ENCODE data around the gene MAGEC2. TPM values are rescaled to one million over a fixed set of nuclear protein-coding genes. Genes with fewer than 3 reads are reported as not detected.

Gene MAGEC2
- total and polyA plus RNA-seq, 5 donors from 2014 or later: not detected

DNA sequence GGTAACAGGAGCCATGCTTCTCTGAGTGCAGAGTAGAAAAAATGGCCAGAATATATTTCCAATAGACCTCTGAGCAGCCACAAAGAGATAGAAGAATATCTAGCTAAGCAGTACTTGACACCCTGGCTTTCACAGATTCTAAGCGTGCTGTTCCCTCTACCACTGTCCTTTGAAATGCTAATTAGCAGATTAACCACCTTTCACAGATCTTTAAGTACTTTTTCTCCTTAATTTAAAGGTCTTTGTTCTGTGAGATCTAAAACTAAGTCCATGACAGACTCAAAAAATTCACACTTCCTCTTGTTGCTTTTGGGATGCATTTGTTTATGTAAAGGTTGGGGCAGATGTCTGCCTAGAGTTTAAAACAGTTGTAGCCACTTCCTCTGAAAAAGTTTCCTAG lies 28.3 kb upstream of the MAGEC2 start:
- DNase-seq: no peak
- Mint-ChIP-seq H3K4me3 (no peak overlapping the region), H3K27me3 (no peaks in the 10 kb centered on the region)

DNA sequence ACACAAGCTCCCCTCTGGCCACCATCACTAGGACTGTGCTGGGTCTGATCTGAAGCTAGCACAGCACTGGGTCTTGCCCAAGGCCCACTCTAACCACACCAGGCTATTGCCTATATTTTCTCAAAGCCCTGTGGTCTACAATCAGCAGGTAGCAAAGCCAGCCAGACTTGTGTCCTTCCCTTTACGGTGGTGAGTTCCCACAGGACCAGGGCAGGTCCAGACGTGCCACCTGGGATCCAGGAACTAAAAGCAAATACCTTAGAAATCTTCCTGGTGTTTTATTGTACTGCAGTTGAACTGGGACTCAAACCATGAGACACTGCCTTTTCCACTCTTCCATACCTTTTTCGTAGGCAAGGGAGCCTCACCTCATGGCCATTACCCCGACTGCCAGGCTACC lies 9.0 kb upstream of the MAGEC2 start:
- H3K27me3 ChIP-seq (ENCODE audit: control insufficient read depth, insufficient read depth, low read length): no peaks in the 10 kb centered on the region
- no peak for DNase-seq
- no peaks in the 10 kb centered on the region for H3K9me3 ChIP-seq (ENCODE audit: control insufficient read depth in 2 of 2, low read length in 2 of 2)
- Mint-ChIP-seq H3K9me3 (peaks cover 0 to 3% (median 0%) of the 10 kb centered on the region in 7 donors), H3K4me3 (no peak overlapping the region), H3K36me3 (no peaks in the 10 kb centered on the region), H3K4me1 (no peaks in the 10 kb centered on the region), H3K27ac (no peak overlapping the region), H3K27me3 (no peaks in the 10 kb centered on the region)
- no peak for ATAC-seq (ENCODE audit: low read depth in 2 of 2)
- H3K4me1 ChIP-seq (ENCODE audit: control insufficient read depth, insufficient read depth, low read length, poor library complexity, severe bottlenecking): no peaks in the 10 kb centered on the region
- H3K4me3 ChIP-seq (ENCODE audit: low read depth, low read length): no peak overlapping the region
- H3K27ac ChIP-seq (ENCODE audit: insufficient read depth, low read length, poor library complexity, severe bottlenecking): no peak overlapping the region
- H3K36me3 ChIP-seq (ENCODE audit: control insufficient read depth, insufficient read depth, low read length): no peaks in the 10 kb centered on the region

More for the DNA sequence above, 28.3 kb upstream of the MAGEC2 start:
- no peaks in the 10 kb centered on the region for H3K36me3 ChIP-seq (ENCODE audit: control insufficient read depth, insufficient read depth, low read length)
- H3K4me3 ChIP-seq (ENCODE audit: low read depth, low read length): no peak overlapping the region
- no peaks in the 10 kb centered on the region for H3K9me3 ChIP-seq (ENCODE audit: control insufficient read depth in 2 of 2, low read length in 2 of 2)
- no peaks in the 10 kb centered on the region for H3K4me1 Mint-ChIP-seq
- no peak overlapping the region for H3K27ac ChIP-seq (ENCODE audit: insufficient read depth, low read length, poor library complexity, severe bottlenecking)
- no peaks in the 10 kb centered on the region for H3K27me3 ChIP-seq (ENCODE audit: control insufficient read depth, insufficient read depth, low read length)
- no peaks in the 10 kb centered on the region for H3K36me3 Mint-ChIP-seq
- H3K9me3 Mint-ChIP-seq: peaks cover 0 to 2% (median 0%) of the 10 kb centered on the region in 7 donors
- no peaks in the 10 kb centered on the region for H3K4me1 ChIP-seq (ENCODE audit: control insufficient read depth, insufficient read depth, low read length, poor library complexity, severe bottlenecking)
- ATAC-seq (ENCODE audit: low read depth in 2 of 2): no peak
- no peak overlapping the region for H3K27ac Mint-ChIP-seq

DNA sequence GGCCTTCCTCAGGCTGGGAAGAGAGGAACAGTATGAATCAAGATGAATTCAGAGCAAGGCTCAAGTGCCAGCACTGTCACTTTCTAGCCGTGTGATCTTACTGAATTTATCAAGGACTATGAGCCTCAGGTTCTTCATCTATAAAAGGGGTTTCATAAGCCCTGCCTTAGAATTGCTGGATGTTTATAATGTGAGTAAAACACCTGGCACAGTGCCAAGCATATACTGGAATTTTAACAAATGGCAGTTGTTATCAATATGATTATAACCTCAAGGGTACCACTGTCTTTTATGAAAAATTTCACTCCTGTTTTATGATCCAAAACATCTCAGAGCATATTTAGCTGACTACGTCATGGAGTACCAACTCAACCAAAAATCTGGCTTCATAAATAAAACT lies 4.0 kb downstream of the MAGEC2 start:
- no peaks in the 10 kb centered on the region for H3K4me1 Mint-ChIP-seq
- H3K4me3 ChIP-seq (ENCODE audit: low read depth, low read length): no peak overlapping the region
- no peaks in the 10 kb centered on the region for H3K36me3 Mint-ChIP-seq
- no peaks in the 10 kb centered on the region for H3K4me1 ChIP-seq (ENCODE audit: control insufficient read depth, insufficient read depth, low read length, poor library complexity, severe bottlenecking)
- no peak for ATAC-seq (ENCODE audit: low read depth in 2 of 2)
- H3K9me3 Mint-ChIP-seq: peaks cover 0 to 7% (median 3%) of the 10 kb centered on the region in 7 donors
- no peaks in the 10 kb centered on the region for H3K27me3 ChIP-seq (ENCODE audit: control insufficient read depth, insufficient read depth, low read length)
- no peak for DNase-seq
- no peak overlapping the region for H3K27ac ChIP-seq (ENCODE audit: insufficient read depth, low read length, poor library complexity, severe bottlenecking)
- no peaks in the 10 kb centered on the region for H3K36me3 ChIP-seq (ENCODE audit: control insufficient read depth, insufficient read depth, low read length)
- H3K4me3 Mint-ChIP-seq: no peak overlapping the region
- peaks cover 0 to 2% of the 10 kb centered on the region in 2 experiments for H3K9me3 ChIP-seq (ENCODE audit: control insufficient read depth in 2 of 2, low read length in 2 of 2)
- H3K27ac Mint-ChIP-seq: no peak overlapping the region
- H3K27me3 Mint-ChIP-seq: no peaks in the 10 kb centered on the region

DNA sequence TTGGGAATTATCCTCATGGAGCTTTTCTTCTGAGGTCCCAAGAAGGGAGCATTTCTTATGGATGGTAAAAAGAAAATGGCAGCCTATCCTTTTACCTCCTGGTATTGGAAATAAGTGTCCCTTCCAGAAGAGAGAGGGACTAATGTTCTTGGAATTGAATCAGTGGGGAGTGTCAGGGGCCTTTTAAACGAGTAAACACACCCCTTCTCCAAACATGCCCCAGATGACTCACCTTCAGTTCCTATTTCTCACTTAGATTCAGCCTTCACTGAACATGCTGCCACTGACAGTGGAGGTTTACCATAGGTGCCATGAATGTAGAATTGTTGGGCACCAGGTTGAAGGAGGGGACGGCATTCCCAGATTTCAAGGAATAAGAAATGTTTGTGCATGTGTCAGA lies 19.0 kb downstream of the MAGEC2 start:
- Histone ChIP-seq H3K9me3 (ENCODE audit: control insufficient read depth in 2 of 2, low read length in 2 of 2) (no peaks in the 10 kb centered on the region), H3K27me3 (ENCODE audit: control insufficient read depth, insufficient read depth, low read length) (no peaks in the 10 kb centered on the region), H3K4me3 (ENCODE audit: low read depth, low read length) (no peak overlapping the region), H3K27ac (ENCODE audit: insufficient read depth, low read length, poor library complexity, severe bottlenecking) (no peak overlapping the region), H3K36me3 (ENCODE audit: control insufficient read depth, insufficient read depth, low read length) (no peaks in the 10 kb centered on the region), H3K4me1 (ENCODE audit: control insufficient read depth, insufficient read depth, low read length, poor library complexity, severe bottlenecking) (no peaks in the 10 kb centered on the region)
- ATAC-seq (ENCODE audit: low read depth in 2 of 2) (no peak), DNase-seq (no peak)
- H3K27ac Mint-ChIP-seq: no peak overlapping the region
- H3K36me3 Mint-ChIP-seq: no peaks in the 10 kb centered on the region
- no peaks in the 10 kb centered on the region for H3K4me1 Mint-ChIP-seq
- H3K9me3 Mint-ChIP-seq: peaks cover 0 to 4% (median 0%) of the 10 kb centered on the region in 7 donors
- H3K27me3 Mint-ChIP-seq: no peaks in the 10 kb centered on the region
- no peak overlapping the region for H3K4me3 Mint-ChIP-seq

DNA sequence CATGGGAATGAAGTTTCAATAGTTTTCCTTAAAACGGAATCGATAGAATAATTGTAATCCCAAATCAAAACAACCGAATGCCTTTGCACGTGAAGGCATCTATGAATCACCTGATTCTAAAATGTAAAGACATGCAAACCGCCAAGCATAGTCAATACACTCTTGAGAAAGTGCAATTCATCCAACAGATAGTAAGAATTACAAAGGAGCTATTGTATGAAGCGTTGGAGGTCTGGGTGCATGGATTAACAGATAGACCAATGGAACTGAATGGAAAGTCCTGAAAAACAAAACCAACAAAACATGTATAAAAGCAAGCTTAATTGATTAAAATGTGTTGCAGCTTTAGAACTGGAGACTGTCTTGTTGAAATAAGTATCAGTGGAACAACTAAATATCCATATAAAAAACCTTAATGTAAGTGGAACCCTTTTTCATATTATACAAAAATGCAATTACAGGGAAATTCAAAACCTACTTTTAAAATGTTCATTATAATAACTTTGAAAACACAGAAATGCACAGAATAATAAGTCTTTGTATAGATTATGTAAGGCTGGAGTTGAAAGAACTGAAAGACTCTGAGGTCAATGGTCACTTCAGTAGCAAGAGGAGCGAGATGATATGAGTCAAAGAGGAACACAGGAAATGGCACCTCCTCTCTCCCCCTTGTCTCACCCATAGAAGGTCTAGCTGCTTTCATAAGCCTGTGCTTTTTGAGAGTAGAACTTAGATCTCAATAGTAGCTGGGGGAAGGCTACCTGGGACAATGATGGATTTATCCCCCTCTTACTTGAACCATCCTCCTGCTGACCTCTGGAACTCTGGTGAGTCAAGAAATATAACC lies 20.1 kb downstream of the MAGEC2 start:
- ATAC-seq (ENCODE audit: low read depth in 2 of 2) (no peak), DNase-seq (no peak)
- H3K9me3 Mint-ChIP-seq: peaks cover 0 to 7% (median 0%) of the 10 kb centered on the region in 7 donors
- no peaks in the 10 kb centered on the region for H3K4me1 Mint-ChIP-seq
- no peaks in the 10 kb centered on the region for H3K36me3 Mint-ChIP-seq
- no peak overlapping the region for H3K4me3 ChIP-seq (ENCODE audit: low read depth, low read length)
- H3K9me3 ChIP-seq (ENCODE audit: control insufficient read depth in 2 of 2, low read length in 2 of 2): no peaks in the 10 kb centered on the region
- no peaks in the 10 kb centered on the region for H3K27me3 ChIP-seq (ENCODE audit: control insufficient read depth, insufficient read depth, low read length)
- H3K27ac Mint-ChIP-seq: no peak overlapping the region
- no peaks in the 10 kb centered on the region for H3K36me3 ChIP-seq (ENCODE audit: control insufficient read depth, insufficient read depth, low read length)
- H3K4me3 Mint-ChIP-seq: no peak overlapping the region
- no peak overlapping the region for H3K27ac ChIP-seq (ENCODE audit: insufficient read depth, low read length, poor library complexity, severe bottlenecking)
- no peaks in the 10 kb centered on the region for H3K4me1 ChIP-seq (ENCODE audit: control insufficient read depth, insufficient read depth, low read length, poor library complexity, severe bottlenecking)
- H3K27me3 Mint-ChIP-seq: no peaks in the 10 kb centered on the region

DNA sequence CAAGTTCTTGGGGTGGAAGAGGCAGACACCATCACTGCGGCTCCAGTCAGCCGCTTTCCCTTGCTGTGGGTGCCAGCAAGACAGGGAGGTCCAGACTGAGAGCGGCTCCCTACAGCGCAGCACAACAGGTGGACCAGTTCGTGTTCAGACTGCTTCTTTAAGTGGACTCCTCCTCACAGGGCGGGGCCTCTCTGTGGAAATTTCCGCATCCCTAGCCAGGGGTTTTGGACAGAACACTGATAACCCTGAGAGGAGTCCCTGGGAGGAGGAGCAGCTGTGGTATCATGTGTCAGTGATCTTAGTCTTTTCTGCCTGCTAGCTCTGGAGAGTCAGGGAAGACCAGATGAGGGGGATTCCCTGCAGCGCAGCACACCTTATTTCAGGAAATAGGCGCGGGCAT lies 48.5 kb downstream of the MAGEC2 start:
- Histone ChIP-seq H3K36me3 (ENCODE audit: control insufficient read depth, insufficient read depth, low read length) (no peaks in the 10 kb centered on the region), H3K4me3 (ENCODE audit: low read depth, low read length) (no peak overlapping the region), H3K9me3 (ENCODE audit: control insufficient read depth in 2 of 2, low read length in 2 of 2) (no peaks in the 10 kb centered on the region), H3K27me3 (ENCODE audit: control insufficient read depth, insufficient read depth, low read length) (no peaks in the 10 kb centered on the region), H3K4me1 (ENCODE audit: control insufficient read depth, insufficient read depth, low read length, poor library complexity, severe bottlenecking) (no peaks in the 10 kb centered on the region), H3K27ac (ENCODE audit: insufficient read depth, low read length, poor library complexity, severe bottlenecking) (no peak overlapping the region)
- DNase-seq (no peak), ATAC-seq (ENCODE audit: low read depth in 2 of 2) (no peak)
- H3K4me3 Mint-ChIP-seq: no peak overlapping the region
- H3K27me3 Mint-ChIP-seq: no peaks in the 10 kb centered on the region
- no peaks in the 10 kb centered on the region for H3K4me1 Mint-ChIP-seq
- H3K27ac Mint-ChIP-seq: no peak overlapping the region
- peaks cover 0 to 8% (median 0%) of the 10 kb centered on the region in 7 donors for H3K9me3 Mint-ChIP-seq
- no peaks in the 10 kb centered on the region for H3K36me3 Mint-ChIP-seq
